Body of pancreas (tissue), 4 donors: ENCODE measurements around the gene FDCSP.

ENCODE experiments used
- POLR2A ChIP-seq, 3 donors: fragments of 450-650 bp; IDR thresholded peaks; one replicate each; pipeline ENCODE4 v1.6.1; 2016; ENCODE audit warnings: antibody characterized with exemption in 3 of 3, mild to moderate bottlenecking in 2 of 3
- TF ChIP-seq, protein P1 (sequence below), 7 experiments: fragments of 450-650 bp in 4 of 7; fragments of 200-600 bp in 3 of 7; sonication (generic) in 3 of 7; IDR thresholded peaks; one replicate each; pipeline ENCODE4 v1.5.1; 2016 to 2019; ENCODE audit warnings: antibody characterized with exemption in 7 of 7

DNA sequence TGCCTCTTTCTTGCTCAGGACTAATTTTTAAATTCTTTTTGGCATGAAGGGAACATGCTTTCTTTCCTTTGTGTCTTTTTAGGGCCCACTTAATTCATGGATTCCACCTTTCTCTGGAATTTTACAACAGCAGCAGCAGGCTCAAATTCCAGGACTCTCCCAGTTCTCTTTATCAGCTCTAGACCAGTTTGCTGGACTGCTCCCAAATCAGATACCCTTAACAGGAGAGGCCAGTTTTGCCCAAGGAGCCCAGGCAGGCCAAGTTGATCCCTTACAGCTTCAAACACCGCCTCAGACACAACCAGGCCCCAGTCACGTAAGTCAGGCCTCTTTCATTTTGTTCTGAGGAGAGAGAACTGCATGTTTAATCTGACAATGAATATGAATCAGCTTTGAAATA is 28.1 kb upstream of the FDCSP start:
- TF ChIP-seq, protein P1, sequence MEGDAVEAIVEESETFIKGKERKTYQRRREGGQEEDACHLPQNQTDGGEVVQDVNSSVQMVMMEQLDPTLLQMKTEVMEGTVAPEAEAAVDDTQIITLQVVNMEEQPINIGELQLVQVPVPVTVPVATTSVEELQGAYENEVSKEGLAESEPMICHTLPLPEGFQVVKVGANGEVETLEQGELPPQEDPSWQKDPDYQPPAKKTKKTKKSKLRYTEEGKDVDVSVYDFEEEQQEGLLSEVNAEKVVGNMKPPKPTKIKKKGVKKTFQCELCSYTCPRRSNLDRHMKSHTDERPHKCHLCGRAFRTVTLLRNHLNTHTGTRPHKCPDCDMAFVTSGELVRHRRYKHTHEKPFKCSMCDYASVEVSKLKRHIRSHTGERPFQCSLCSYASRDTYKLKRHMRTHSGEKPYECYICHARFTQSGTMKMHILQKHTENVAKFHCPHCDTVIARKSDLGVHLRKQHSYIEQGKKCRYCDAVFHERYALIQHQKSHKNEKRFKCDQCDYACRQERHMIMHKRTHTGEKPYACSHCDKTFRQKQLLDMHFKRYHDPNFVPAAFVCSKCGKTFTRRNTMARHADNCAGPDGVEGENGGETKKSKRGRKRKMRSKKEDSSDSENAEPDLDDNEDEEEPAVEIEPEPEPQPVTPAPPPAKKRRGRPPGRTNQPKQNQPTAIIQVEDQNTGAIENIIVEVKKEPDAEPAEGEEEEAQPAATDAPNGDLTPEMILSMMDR (IDR thresholded peaks at IDR 0.05) = no peak
- no peak for TF ChIP-seq POLR2A (IDR thresholded peaks at IDR 0.05)
